Panc1 (cell line): ENCODE data around the gene AP1B1.
"Not testable (repeated sequence)": the region's sequence is repeated elsewhere in the genome, so short reads cannot be mapped to it uniquely, and the experiment has no call there.

Experiments used
- POLR2AphosphoS5 ChIP-seq: IDR thresholded peaks from 2 replicates; pipeline ENCODE4 v1.6.1; 2012; ENCODE audit warnings: mild to moderate bottlenecking, low read depth, low read length, moderate library complexity
- TF ChIP-seq, protein P1 (sequence below): fragments of 450-650 bp; IDR thresholded peaks from 2 replicates; pipeline ENCODE4 v1.5.1; 2017; ENCODE audit warnings: mild to moderate bottlenecking
- TF ChIP-seq, protein P2 (sequence below), 2 experiments: IDR thresholded peaks; 2 replicates each; pipeline ENCODE4 v1.6.1; 2011 to 2012; ENCODE audit warnings: low read depth in 2 of 2, control low read depth in 1 of 2, low read length in 1 of 2, mild to moderate bottlenecking in 1 of 2, moderate library complexity in 1 of 2; ENCODE audit not compliant: insufficient read depth in 1 of 2

DNA sequence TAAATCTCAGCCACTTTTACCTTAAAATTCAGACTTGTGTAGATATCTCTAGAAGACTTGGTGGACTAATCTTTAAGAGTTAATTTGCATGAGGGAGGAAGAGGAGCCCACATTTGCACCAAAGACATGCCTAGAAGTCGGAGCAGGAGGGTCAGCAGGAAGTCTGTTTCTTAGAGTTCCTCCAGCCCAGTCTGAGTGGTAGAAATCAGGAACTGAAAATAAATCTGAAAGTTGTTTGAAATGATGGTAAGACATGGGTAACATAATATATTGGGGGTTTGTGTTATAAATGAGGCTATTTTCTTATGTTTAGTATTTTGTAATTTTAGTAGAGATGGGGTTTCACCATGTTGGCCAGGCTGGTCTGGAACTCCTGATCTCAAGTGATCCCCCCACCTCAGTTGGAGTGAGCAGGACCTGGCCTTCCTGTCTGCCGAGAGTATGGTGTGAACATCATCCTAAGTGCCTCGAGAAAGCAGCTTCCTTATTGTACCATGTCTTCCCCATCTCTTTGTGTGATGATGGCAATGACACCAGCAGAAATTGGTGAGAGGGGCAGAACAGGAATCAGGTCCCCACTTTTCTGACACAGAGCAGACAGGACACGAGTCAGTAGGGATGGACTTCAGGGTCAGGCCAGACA is 23.3 kb upstream of the AP1B1 start:
- not testable (repeated sequence) for TF ChIP-seq POLR2AphosphoS5
- TF ChIP-seq, protein P1, sequence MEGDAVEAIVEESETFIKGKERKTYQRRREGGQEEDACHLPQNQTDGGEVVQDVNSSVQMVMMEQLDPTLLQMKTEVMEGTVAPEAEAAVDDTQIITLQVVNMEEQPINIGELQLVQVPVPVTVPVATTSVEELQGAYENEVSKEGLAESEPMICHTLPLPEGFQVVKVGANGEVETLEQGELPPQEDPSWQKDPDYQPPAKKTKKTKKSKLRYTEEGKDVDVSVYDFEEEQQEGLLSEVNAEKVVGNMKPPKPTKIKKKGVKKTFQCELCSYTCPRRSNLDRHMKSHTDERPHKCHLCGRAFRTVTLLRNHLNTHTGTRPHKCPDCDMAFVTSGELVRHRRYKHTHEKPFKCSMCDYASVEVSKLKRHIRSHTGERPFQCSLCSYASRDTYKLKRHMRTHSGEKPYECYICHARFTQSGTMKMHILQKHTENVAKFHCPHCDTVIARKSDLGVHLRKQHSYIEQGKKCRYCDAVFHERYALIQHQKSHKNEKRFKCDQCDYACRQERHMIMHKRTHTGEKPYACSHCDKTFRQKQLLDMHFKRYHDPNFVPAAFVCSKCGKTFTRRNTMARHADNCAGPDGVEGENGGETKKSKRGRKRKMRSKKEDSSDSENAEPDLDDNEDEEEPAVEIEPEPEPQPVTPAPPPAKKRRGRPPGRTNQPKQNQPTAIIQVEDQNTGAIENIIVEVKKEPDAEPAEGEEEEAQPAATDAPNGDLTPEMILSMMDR = not testable (repeated sequence)
- TF ChIP-seq, protein P2, sequence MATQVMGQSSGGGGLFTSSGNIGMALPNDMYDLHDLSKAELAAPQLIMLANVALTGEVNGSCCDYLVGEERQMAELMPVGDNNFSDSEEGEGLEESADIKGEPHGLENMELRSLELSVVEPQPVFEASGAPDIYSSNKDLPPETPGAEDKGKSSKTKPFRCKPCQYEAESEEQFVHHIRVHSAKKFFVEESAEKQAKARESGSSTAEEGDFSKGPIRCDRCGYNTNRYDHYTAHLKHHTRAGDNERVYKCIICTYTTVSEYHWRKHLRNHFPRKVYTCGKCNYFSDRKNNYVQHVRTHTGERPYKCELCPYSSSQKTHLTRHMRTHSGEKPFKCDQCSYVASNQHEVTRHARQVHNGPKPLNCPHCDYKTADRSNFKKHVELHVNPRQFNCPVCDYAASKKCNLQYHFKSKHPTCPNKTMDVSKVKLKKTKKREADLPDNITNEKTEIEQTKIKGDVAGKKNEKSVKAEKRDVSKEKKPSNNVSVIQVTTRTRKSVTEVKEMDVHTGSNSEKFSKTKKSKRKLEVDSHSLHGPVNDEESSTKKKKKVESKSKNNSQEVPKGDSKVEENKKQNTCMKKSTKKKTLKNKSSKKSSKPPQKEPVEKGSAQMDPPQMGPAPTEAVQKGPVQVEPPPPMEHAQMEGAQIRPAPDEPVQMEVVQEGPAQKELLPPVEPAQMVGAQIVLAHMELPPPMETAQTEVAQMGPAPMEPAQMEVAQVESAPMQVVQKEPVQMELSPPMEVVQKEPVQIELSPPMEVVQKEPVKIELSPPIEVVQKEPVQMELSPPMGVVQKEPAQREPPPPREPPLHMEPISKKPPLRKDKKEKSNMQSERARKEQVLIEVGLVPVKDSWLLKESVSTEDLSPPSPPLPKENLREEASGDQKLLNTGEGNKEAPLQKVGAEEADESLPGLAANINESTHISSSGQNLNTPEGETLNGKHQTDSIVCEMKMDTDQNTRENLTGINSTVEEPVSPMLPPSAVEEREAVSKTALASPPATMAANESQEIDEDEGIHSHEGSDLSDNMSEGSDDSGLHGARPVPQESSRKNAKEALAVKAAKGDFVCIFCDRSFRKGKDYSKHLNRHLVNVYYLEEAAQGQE (IDR thresholded peaks at IDR 0.05; ENCODE audit: insufficient read depth in 1 of 2, low read depth in 2 of 2, low read length in 1 of 2) = not testable (repeated sequence)
